ENCODE data around the gene LHCGR. TPM values are rescaled to one million over a fixed set of nuclear protein-coding genes. Genes with fewer than 3 reads are reported as not detected.

LHCGR gene
- not detected in 5 replicates for total RNA-seq (2022; extraction: Qiagen RNA extraction)

GRCh38 chr2:48755473-48755872 is at the start of gene LHCGR:
TSS of gene LHCGR (minus strand) at chr2:48755724. CDS start at chr2:48755671, 53 bp downstream.

Other genes with a start within 250 kb of the LHCGR start
- 0.28 to 0.42 TPM (median 0.39 TPM) in 5 replicates for gene STON1, start 225.6 kb downstream of the LHCGR start, total RNA-seq (2022; extraction: Qiagen RNA extraction)
- gene GTF2A1L, start 137.9 kb downstream of the LHCGR start, total RNA-seq (2022; extraction: Qiagen RNA extraction), result not detected in 5 replicates